WTC11 (cell line): Measurements from ENCODE around the gene MTMR3.

Experiments
- ATF1 ChIP-seq: sonication (generic); formaldehyde crosslinking; IDR thresholded peaks from 2 replicates; pipeline ENCODE4 v1.8.1; 2023; ENCODE audit warnings: mild to moderate bottlenecking, moderate library complexity, missing genetic modification reagents
- ETV6 ChIP-seq: sonication (generic); formaldehyde crosslinking; IDR thresholded peaks from 2 replicates; pipeline ENCODE4 v1.8.1; 2022; ENCODE audit warnings: mild to moderate bottlenecking, missing genetic modification reagents
- JUN ChIP-seq: sonication (generic); formaldehyde crosslinking; IDR thresholded peaks from 2 replicates; pipeline ENCODE4 v1.8.0; 2023; ENCODE audit warnings: mild to moderate bottlenecking, missing genetic modification reagents
- TF ChIP-seq, protein P1 (sequence below): sonication (generic); formaldehyde crosslinking; IDR thresholded peaks from 2 replicates; pipeline ENCODE4 v1.8.1; 2022; ENCODE audit warnings: low read depth, mild to moderate bottlenecking, moderate library complexity, missing genetic modification reagents, borderline replicate concordance
- TF ChIP-seq, protein P2 (sequence below): fragments of 200-600 bp; IDR thresholded peaks from 2 replicates; pipeline ENCODE4 v1.8.0; 2022; ENCODE audit warnings: antibody characterized with exemption

DNA sequence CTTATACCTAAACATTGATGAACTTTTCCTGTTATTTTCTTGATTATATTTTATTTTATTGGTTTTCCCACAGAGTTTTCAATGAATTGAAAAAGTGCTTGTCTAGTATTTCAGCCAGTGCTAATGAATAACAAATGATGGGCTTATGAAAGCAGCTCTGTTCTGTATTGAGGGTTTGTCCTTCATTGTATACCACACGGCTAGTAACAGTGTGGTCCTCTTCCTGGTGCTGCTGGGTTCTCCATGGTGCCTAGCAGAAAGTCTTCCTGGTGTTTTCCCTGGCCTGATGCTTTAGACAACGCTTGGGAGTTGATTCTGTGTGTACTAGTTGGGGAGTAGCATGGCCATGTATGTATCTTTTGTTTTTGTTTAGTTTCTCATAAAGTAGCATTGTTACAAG, 89.1 kb downstream of the MTMR3 start:
- TF ChIP-seq, protein P1, sequence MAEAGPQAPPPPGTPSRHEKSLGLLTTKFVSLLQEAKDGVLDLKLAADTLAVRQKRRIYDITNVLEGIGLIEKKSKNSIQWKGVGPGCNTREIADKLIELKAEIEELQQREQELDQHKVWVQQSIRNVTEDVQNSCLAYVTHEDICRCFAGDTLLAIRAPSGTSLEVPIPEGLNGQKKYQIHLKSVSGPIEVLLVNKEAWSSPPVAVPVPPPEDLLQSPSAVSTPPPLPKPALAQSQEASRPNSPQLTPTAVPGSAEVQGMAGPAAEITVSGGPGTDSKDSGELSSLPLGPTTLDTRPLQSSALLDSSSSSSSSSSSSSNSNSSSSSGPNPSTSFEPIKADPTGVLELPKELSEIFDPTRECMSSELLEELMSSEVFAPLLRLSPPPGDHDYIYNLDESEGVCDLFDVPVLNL (CRISPR knock-in tag): no peak
- TF ChIP-seq ATF1 (CRISPR knock-in tag): no peak
- no peak for TF ChIP-seq JUN
- TF ChIP-seq, protein P2, sequence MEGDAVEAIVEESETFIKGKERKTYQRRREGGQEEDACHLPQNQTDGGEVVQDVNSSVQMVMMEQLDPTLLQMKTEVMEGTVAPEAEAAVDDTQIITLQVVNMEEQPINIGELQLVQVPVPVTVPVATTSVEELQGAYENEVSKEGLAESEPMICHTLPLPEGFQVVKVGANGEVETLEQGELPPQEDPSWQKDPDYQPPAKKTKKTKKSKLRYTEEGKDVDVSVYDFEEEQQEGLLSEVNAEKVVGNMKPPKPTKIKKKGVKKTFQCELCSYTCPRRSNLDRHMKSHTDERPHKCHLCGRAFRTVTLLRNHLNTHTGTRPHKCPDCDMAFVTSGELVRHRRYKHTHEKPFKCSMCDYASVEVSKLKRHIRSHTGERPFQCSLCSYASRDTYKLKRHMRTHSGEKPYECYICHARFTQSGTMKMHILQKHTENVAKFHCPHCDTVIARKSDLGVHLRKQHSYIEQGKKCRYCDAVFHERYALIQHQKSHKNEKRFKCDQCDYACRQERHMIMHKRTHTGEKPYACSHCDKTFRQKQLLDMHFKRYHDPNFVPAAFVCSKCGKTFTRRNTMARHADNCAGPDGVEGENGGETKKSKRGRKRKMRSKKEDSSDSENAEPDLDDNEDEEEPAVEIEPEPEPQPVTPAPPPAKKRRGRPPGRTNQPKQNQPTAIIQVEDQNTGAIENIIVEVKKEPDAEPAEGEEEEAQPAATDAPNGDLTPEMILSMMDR: no peak
- TF ChIP-seq ETV6 (CRISPR knock-in tag): no peak
